NCI-H1092 (cell line): Measurements from ENCODE around the gene FGF18.
A peak's percentile ranks its signal among the peaks of the same experiment; 100 is the strongest.

Source experiments
- DNase-seq: peaks from one replicate; lab custom pipeline; 2025; lab: John Stamatoyannopoulos, UW

Gene FGF18

GRCh38 chr5:171442287-171443042 is 23.0 kb downstream of the FGF18 start:
- no peak for DNase-seq

DNA sequence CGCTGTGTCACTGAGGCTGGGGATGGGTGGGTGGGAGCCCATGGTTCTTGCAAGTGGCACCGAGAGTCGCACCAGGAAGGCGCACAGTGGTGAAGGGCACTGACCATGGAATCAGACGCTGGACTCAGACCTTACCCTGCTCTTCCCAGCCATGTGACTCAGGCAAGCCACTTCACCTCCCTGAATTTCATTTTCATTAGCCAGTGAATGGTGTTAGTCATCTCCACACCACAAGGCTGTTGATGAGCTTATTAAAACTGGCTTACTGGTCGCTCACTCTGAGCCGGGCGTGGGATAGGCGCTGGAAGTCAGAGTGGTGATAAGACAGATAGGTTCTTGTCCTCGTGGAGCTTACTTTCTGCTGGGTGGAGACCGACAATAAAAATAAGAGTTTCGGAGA is 25.1 kb downstream of the FGF18 start:
- no peak for DNase-seq

- DNase-seq: no peak
These were observed 26.4 kb downstream of the FGF18 start for GRCh38 chr5:171445644-171446516.

GRCh38 chr5:171447226-171447625 is 27.8 kb downstream of the FGF18 start:
- no peak for DNase-seq

GRCh38 chr5:171449426-171449825 is 30.0 kb downstream of the FGF18 start:
- no peak for DNase-seq

DNA sequence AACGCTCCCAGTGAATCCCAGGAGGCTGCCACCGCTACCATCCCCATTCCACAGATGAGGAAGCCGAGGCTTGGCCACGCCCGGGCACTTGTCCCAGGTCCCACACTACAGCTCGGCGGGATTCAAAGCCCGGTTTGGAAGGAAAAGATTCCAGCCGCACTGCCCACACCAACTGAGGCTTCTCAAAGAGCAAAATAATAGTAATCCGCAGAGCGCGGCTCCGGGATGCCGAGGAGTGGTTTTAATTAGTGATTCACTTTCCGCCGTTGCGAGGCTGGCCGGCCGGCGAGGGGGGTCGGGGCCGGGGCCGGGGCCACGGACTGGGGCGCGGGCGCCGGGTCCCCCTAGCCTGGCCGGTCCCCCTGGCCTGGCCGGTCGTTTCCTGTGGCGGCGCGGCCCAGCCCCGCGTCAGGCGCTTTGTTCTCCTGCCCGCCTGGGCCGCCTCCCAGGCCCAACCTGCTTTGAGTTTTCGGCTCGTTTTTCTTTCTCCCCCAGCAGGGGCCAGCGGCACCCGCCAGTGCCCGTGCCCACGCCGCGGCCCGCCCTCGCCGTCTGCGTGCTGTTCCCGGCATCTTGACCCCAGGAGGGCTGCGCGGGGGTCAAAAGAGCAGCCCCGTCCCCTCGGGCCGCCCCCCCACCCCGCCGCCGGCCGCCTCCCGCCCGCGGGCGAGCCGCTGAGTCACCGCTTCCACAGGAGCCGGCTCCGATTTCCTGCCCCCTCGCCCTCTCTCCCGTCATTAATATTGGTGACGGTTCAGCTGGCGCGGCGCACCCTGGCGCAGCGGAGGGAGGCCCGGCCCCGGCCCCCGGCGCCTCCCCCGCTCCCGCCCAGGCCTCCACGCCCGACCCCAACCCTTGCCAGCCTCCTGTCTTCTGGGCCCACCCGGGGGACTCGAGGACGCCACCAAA is 31.2 kb downstream of the FGF18 start:
- DNase-seq: no peak

- DNase-seq: no peak
These were observed 32.0 kb downstream of the FGF18 start for GRCh38 chr5:171451421-171451820.

DNA sequence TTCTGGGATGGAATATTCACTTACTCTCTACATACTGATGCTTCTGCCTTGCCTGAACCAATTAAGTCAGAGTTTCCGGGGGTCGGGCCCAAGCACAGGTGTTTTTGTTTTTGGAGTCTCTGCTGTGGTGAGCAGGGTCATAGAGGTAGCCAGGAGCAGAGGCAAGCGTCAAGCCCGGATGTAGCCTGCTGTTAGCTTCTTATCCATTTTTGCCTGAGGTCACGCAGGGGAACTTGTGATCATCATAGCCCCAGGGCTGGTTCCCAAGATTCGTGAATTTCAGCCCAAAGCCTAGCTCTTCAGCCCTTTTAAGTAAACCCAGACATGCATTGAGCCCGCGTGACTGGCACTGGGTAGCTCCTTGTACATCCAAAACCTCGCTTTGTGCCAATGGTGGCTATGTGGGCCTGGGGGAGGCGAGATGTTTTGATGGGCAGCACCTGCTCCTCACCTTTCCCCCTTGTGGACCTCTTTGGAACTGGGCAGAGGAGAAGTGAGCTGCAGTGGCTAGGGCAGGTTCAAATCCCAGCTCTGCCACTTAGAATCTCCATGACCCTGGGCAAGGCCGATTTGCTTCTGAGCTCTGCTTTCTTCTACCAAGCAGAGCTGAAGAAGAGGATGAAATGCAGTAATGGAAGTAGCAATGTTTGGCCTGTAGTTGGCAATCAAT is 33.7 kb downstream of the FGF18 start:
- DNase-seq: no peak

- no peak for DNase-seq
These were observed 34.5 kb downstream of the FGF18 start for GRCh38 chr5:171453988-171454387.

DNA sequence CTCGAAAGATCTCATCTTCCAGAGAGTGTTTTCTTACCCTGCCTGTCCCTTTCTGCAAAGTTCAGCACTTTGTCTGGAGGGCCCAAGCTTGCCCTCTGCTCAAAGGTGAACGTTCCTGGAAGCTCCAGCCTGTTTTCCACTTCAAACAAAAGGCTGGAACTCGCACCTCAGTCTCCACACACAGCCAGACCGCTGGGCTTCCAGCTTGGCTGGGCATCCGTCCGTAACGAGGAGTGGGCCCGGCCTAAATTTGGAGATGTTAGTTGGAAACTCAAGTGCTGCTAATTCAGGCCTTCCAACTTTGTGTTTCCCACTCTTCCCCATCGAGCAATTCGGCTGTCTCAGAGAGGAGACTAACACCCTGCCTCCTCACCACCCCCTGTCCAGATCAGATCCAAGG is 35.1 kb downstream of the FGF18 start:
- DNase-seq: no peak

DNA sequence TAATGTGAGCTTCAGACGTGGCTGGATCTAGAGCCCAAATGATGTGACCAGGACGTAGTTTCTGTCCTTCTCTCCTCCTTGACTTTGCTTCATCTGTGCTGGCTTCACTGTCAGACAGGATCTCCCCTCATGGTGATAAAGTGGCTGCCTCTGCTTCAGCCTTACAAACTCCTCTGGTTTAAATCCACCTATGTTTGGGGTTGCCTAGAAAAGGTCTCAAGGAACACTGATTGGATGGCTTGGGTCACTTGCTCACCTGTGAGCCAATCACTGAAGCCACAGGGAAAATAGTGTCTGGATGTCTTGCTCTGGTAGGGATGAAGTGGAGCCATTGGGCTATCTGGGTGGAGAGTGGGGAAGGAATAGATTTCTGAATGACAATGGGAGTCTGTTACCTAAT is 36.1 kb downstream of the FGF18 start:
- DNase-seq: no peak

DNA sequence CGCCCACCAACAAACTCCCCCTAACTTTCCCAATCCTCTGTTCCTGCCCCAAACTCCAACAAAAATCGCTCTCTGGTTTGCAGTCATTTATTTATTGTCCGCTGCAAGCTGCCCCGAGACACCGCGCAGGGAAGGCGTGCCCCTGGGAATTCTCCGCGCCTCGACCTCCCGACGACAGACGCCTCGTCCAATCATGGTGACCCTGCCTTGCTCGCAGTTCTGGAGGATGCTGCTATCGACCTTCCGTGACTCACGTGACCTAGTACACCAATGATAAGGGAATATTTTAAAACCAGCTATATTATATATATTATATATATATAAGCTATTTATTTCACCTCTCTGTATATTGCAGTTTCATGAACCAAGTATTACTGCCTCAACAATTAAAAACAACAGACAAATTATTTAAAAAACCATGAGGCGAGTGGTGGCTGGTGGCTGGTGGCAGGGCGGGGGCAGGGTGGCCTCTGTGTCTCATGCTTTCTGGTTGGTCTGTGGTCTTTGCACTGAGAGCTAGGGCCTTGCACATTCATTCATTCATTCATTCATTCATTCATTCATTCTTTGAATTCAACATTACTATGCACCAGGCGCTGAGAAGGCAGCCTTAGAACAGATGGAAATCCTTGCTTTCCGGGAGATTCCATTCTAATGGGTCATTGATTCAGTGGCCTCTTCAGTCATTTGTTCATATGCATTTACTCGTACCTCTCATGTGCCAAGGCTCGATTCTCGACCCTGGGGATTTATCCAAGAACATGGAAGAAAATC is 37.9 kb downstream of the FGF18 start:
- no peak for DNase-seq

DNA sequence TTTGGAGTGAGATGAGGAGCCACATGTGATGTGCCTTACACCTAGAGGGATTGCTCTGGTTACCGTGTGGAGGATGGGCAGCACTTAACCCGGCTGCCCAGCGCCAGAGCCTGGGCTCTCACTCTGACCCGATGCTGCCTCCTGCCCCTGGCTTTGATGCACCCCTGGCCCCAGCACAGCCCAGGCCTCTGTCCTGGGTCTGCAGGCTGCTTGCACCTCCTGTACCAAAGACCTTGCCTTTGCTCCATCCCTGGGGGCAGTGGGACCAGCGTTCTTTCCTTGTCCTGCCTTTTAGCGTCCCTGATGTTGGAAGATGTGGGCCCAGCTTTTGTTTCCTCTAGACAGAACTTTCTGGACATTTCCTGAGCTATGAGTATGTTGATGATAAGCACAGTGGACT is 40.4 kb downstream of the FGF18 start:
- DNase-seq: no peak

GRCh38 chr5:171462136-171462927 is 42.9 kb downstream of the FGF18 start:
- no peak for DNase-seq

GRCh38 chr5:171462928-171463861 is 43.7 kb downstream of the FGF18 start:
- DNase-seq: no peak

- DNase-seq: no peak
These were observed 44.4 kb downstream of the FGF18 start for GRCh38 chr5:171463862-171464229.

DNA sequence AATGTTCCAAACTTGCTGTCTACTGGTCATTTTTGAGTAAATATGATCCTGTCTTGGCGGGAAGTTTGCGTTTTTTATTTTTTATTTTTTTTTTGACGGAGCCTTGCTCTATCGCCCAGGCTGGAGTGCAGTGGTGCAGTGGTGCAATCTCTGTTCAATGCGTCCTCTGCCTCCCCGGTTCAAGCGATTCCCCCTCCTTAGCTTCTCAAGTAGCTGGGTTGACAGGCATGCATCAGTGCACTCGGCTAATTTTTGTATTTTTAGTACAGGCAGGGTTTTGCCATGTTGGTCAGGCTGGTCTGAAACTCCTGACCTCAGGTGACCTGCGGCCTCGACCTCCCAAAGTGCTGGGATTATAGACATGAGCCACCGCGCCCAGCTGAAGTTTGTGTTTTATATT is 45.4 kb downstream of the FGF18 start:
- DNase-seq: no peak

DNA sequence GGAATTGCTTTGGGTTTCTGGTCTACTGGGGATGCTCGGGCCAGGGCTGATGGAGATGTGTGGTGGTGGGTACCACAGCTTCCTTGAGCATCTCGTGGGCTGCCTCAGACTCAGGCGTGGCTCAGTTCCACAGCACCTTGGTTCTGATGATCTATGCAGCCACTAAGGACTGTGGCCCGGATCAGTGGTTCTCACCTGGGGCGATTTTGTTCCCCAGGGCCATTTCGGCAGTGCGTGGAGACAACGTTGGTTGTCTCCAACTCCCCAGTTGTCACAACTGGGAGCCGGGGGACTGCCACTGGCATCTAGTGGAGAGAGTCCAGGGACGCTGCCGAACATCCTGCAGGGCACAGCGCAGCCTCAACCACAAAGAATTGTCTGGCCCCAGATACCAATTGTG is 47.7 kb downstream of the FGF18 start:
- DNase-seq: no peak

DNA sequence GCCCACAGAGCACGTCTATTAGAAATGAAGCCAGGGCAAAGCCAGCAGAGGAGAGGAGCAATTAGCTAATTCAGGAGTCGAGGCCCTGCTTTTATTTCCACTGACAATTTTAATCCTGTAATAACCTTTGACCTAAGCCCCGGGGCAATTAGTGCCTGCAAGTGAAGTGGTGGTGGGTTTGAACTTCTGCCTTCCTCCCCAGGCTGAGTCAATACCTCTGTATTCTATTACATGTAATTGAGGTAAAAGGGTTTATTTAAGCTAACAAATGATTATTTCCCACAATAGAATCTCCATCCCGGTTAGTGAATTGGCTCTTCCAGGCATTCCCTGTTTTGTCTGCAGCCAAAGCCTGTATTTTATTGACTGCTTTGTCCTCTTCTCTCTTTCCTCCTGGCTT is 49.9 kb downstream of the FGF18 start:
- DNase-seq: peak; percentile 38
